Lung (tissue), 12 donors: ENCODE measurements around the gene JPH3. TPM values are rescaled to one million over a fixed set of nuclear protein-coding genes. Genes with fewer than 3 reads are reported as not detected.
"Not testable (repeated sequence)": the region's sequence is repeated elsewhere in the genome, so short reads cannot be mapped to it uniquely, and the experiment has no call there.

ENCODE experiments used
- ATAC-seq: fragments of 200-7000 bp; cut with Tn5 transposase; one replicate; pipeline ENCODE4 v1.9.1; 2020; ENCODE audit warnings: moderate number of reproducible peaks; ENCODE audit not compliant: insufficient read depth, low FRiP score
- DNase-seq, 3 donors: peaks; one replicate each; pipeline ENCODE4 v3.0.0-alpha.2; 2013 to 2017
- H3K27ac ChIP-seq, 2 donors: one replicate each; pipeline ENCODE4 v1.5.1; 2013; ENCODE audit warnings: mild to moderate bottlenecking in 2 of 2, moderate library complexity in 2 of 2, control low read depth in 1 of 2, inconsistent platforms in 1 of 2, low read depth in 1 of 2, low read length in 1 of 2
- H3K27me3 ChIP-seq, 3 donors: one replicate each; pipeline ENCODE4 v1.5.1; 2013; ENCODE audit warnings: low read length in 2 of 3; ENCODE audit not compliant: control insufficient read depth in 3 of 3, insufficient read depth in 3 of 3
- H3K36me3 ChIP-seq, 4 donors: one replicate each; pipeline ENCODE4 v1.5.1; 2013; ENCODE audit warnings: low read length in 4 of 4, mild to moderate bottlenecking in 1 of 4, moderate library complexity in 1 of 4; ENCODE audit not compliant: control insufficient read depth in 4 of 4, insufficient read depth in 4 of 4
- H3K4me1 ChIP-seq, 5 donors: one replicate each; pipeline ENCODE4 v1.5.1; 2013; ENCODE audit warnings: low read length in 5 of 5, mild to moderate bottlenecking in 2 of 5, moderate library complexity in 1 of 5; ENCODE audit not compliant: control insufficient read depth in 5 of 5, insufficient read depth in 5 of 5
- H3K4me3 ChIP-seq: one replicate; pipeline ENCODE4 v1.5.1; 2013; ENCODE audit warnings: mild to moderate bottlenecking, control low read depth, moderate library complexity
- H3K9ac ChIP-seq, 2 donors: one replicate each; pipeline ENCODE4 v1.5.1; 2013; ENCODE audit warnings: low read length in 2 of 2, control low read depth in 1 of 2; ENCODE audit not compliant: insufficient read depth in 1 of 2
- H3K9me3 ChIP-seq, 4 donors: one replicate each; pipeline ENCODE4 v1.5.1; 2013; ENCODE audit warnings: low read length in 3 of 4, mild to moderate bottlenecking in 1 of 4, moderate library complexity in 1 of 4; ENCODE audit not compliant: control insufficient read depth in 4 of 4, insufficient read depth in 3 of 4
- CTCF ChIP-seq: IDR thresholded peaks from 2 replicates; pipeline ENCODE4 v1.5.1; 2012; ENCODE audit warnings: mild to moderate bottlenecking; ENCODE audit errors: control extremely low read depth, extremely low read depth
- WGBS, 2 donors: extraction: QIAGEN DNeasy Blood & Tissue Kit; methylation state at CpG; one replicate each; pipeline ENCODE4 v1.1.7; 2013; 5-methylcytosine and 5-hydroxymethylcytosine counted together
- polyA plus RNA-seq, 2 donors: library from polyadenylated mRNA; stranded (reverse); fragments of 200-250 nt; gene quantifications; one replicate each; pipeline ENCODE4 v1.2.1, GENCODE V29; 2013
- total RNA-seq, 2 donors: library from RNA; depleted of rRNA in 1 of 2; stranded (reverse); fragments of >200 nt in 1 of 2; gene quantifications; one replicate each; pipeline ENCODE4 v1.2.1, GENCODE V29; 2014 to 2021
- donor health status: control.
- donor health status: control.
- donor health status: Bipolar disorder and iron deficiency.
- donor health status: healthy.
- donor health status: DM: yes; HTN: yes; CAD: no.

The JPH3 gene
- total and polyA plus RNA-seq, 4 donors, result 0.04 to 0.68 (median 0.13) TPM

GRCh38 chr16:87571868-87572244, 30.5 kb upstream of the JPH3 start:
- Histone ChIP-seq H3K4me1 (peaks cover 0 to 18% (median 9%) of the 10 kb centered on the region in 5 donors), H3K9me3 (no peaks in the 10 kb centered on the region), H3K36me3 (no peaks in the 10 kb centered on the region), H3K4me3 (no peak overlapping the region), H3K27me3 (no peaks in the 10 kb centered on the region), H3K9ac (no peak overlapping the region), H3K27ac (peak overlapping the region in 1 of 2 donors; percentile 24)
- DNase-seq, result peak in 2 of 3 donors; percentile 28 to 38
- ATAC-seq, result no peak
- TF ChIP-seq CTCF, result no peak
- WGBS, 2 donors, result 56 to 70% methylated on average over 11 of the region's 11 CpGs

GRCh38 chr16:87572959-87573358, 29.3 kb upstream of the JPH3 start:
- DNase-seq, result no peak
- 73 to 77% methylated on average over 6 of the region's 6 CpGs for WGBS, 2 donors

GRCh38 chr16:87575027-87575804, 27.1 kb upstream of the JPH3 start:
- Histone ChIP-seq H3K36me3 (no peaks in the 10 kb centered on the region), H3K27me3 (no peaks in the 10 kb centered on the region), H3K4me3 (no peak overlapping the region), H3K27ac (no peak overlapping the region), H3K4me1 (peaks cover 0 to 16% (median 5%) of the 10 kb centered on the region in 5 donors), H3K9ac (no peak overlapping the region), H3K9me3 (no peaks in the 10 kb centered on the region)
- DNase-seq (no peak), ATAC-seq (no peak)
- WGBS, 2 donors, result 56 to 60% methylated on average over 13 of the region's 13 CpGs
- no peak for TF ChIP-seq CTCF

More at GRCh38 chr16:87572959-87573358, 29.3 kb upstream of the JPH3 start:
- H3K9ac ChIP-seq, result no peak overlapping the region
- no peaks in the 10 kb centered on the region for H3K36me3 ChIP-seq
- H3K27me3 ChIP-seq, result no peaks in the 10 kb centered on the region
- H3K9me3 ChIP-seq, result no peaks in the 10 kb centered on the region
- peaks cover 0 to 18% (median 9%) of the 10 kb centered on the region in 5 donors for H3K4me1 ChIP-seq
- no peak overlapping the region for H3K4me3 ChIP-seq
- ATAC-seq, result no peak
- no peak for TF ChIP-seq CTCF
- H3K27ac ChIP-seq, result no peak overlapping the region

- Histone ChIP-seq H3K27me3 (no peaks in the 10 kb centered on the region), H3K4me3 (no peak overlapping the region), H3K4me1 (peaks cover 0 to 7% (median 4%) of the 10 kb centered on the region in 5 donors), H3K9ac (no peak overlapping the region), H3K9me3 (no peaks in the 10 kb centered on the region), H3K27ac (no peak overlapping the region), H3K36me3 (no peaks in the 10 kb centered on the region)
- no peak for TF ChIP-seq CTCF
- ATAC-seq (no peak), DNase-seq (no peak)
- 52 to 54% methylated on average over 16 of the region's 16 CpGs for WGBS, 2 donors
Measured at GRCh38 chr16:87576171-87576570, 26.1 kb upstream of the JPH3 start.

- not testable (repeated sequence) for H3K36me3 ChIP-seq, H3K27me3 ChIP-seq, H3K27ac ChIP-seq, H3K4me3 ChIP-seq, H3K9me3 ChIP-seq, DNase-seq, ATAC-seq, H3K9ac ChIP-seq
- peaks cover 0 to 13% (median 5%) of the 10 kb centered on the region in 5 donors for H3K4me1 ChIP-seq
- 88% methylated on average over 16 of the region's 16 CpGs for WGBS, 2 donors
Measured at GRCh38 chr16:87578142-87578930, 24.0 kb upstream of the JPH3 start.
